Stomach (tissue), 4 donors: ENCODE measurements around the gene ZNF532.

Source experiments
- CTCF ChIP-seq, 7 experiments: fragments of 450-650 bp in 4 of 7; fragments of 200-600 bp in 3 of 7; sonication (generic) in 3 of 7; IDR thresholded peaks; one replicate each; pipeline ENCODE4 v1.5.1; 2016 to 2019; ENCODE audit warnings: antibody characterized with exemption in 7 of 7, control low read depth in 2 of 7, mild to moderate bottlenecking in 1 of 7
- POLR2AphosphoS5 ChIP-seq, 3 donors: sonication (generic); formaldehyde crosslinking; IDR thresholded peaks; one replicate each; pipeline ENCODE4 v1.6.1; 2016; ENCODE audit warnings: antibody characterized with exemption in 3 of 3

GRCh38 chr18:58859907-58860306 is 4.8 kb upstream of the ZNF532 start:
- TF ChIP-seq CTCF (IDR thresholded peaks at IDR 0.05) = no peak
- no peak for TF ChIP-seq POLR2AphosphoS5 (IDR thresholded peaks at IDR 0.05)
